SH-SY5Y (cell line): ENCODE data around the gene NBAS.

Experiments
- GATA2 ChIP-seq: IDR thresholded peaks from 2 replicates; pipeline ENCODE4 v1.6.1; 2011; ENCODE audit warnings: mild to moderate bottlenecking, low read depth, low read length
- GATA3 ChIP-seq: IDR thresholded peaks from 2 replicates; pipeline ENCODE4 v1.6.1; 2011; ENCODE audit warnings: low read depth, mild to moderate bottlenecking, low read length, moderate library complexity

DNA sequence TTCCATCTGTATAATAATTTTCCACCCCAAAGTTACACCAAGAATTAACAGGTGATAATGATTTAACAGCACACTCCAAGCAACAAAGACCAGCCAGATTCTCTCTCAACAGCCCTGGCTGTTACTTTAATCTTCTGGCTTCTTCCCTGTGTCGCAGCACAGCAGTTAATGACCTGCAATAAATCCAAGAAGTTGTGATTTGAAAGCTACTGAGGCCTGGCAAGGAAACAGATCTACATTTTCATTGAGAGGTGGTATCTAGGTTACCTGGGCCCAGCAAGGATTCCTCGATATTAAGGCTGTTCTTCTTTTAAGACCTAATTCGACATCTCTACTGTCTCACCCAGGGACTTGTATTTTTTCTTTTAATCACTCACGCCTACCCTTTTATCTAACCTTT is 433.8 kb downstream of the NBAS start:
- TF ChIP-seq GATA3 = no peak
- TF ChIP-seq GATA2 = no peak
